Retinal pigment epithelial cell (primary cell): Measurements from ENCODE around the gene HRAS.

ENCODE experiments used
- DNase-seq: peaks from one replicate; pipeline ENCODE4 v3.0.0-alpha.2; 2010; ENCODE audit warnings: low read depth
- H3K4me3 ChIP-seq: 2 replicates; pipeline ENCODE4 v1.5.1; 2011; ENCODE audit warnings: mild to moderate bottlenecking, low read length, control low read depth, moderate library complexity
- TF ChIP-seq, protein P1 (sequence below): conservative IDR thresholded peaks from 2 replicates; pipeline ENCODE4 v1.5.1; 2011; ENCODE audit warnings: low read depth, low read length, control low read depth, inconsistent platforms

Gene HRAS

DNA sequence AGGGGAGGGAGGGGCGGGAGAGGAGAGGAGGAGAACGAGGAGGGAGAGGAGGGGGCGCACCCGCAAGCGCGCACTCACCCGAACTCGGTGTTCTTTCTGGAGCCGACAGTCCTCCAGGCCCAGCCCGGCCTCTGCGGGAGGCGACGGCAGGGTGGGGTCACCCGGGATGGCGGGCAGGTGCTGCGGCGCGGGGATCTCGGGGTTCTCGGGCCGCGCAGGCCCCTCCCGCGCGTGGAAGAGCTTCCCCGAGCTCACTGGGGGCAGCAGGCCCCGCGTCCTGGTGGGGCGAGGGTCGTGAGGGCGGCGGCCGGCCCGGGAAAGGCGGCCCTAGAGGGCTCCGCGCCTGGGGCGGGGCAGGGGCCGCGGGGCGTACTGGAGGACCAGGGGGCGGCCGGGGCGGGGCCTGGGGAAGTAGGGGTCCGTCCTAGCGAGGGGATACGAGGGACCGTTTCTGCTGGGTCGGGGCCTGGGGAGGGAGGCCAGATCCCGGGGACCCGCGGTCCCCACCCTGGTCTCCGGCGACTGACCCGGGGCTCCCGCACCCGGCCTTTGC is 19.9 kb upstream of the HRAS start:
- DNase-seq, result no peak
- peak overlapping the region; percentile 26 for H3K4me3 ChIP-seq
- TF ChIP-seq, protein P1, sequence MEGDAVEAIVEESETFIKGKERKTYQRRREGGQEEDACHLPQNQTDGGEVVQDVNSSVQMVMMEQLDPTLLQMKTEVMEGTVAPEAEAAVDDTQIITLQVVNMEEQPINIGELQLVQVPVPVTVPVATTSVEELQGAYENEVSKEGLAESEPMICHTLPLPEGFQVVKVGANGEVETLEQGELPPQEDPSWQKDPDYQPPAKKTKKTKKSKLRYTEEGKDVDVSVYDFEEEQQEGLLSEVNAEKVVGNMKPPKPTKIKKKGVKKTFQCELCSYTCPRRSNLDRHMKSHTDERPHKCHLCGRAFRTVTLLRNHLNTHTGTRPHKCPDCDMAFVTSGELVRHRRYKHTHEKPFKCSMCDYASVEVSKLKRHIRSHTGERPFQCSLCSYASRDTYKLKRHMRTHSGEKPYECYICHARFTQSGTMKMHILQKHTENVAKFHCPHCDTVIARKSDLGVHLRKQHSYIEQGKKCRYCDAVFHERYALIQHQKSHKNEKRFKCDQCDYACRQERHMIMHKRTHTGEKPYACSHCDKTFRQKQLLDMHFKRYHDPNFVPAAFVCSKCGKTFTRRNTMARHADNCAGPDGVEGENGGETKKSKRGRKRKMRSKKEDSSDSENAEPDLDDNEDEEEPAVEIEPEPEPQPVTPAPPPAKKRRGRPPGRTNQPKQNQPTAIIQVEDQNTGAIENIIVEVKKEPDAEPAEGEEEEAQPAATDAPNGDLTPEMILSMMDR, result no peak

DNA sequence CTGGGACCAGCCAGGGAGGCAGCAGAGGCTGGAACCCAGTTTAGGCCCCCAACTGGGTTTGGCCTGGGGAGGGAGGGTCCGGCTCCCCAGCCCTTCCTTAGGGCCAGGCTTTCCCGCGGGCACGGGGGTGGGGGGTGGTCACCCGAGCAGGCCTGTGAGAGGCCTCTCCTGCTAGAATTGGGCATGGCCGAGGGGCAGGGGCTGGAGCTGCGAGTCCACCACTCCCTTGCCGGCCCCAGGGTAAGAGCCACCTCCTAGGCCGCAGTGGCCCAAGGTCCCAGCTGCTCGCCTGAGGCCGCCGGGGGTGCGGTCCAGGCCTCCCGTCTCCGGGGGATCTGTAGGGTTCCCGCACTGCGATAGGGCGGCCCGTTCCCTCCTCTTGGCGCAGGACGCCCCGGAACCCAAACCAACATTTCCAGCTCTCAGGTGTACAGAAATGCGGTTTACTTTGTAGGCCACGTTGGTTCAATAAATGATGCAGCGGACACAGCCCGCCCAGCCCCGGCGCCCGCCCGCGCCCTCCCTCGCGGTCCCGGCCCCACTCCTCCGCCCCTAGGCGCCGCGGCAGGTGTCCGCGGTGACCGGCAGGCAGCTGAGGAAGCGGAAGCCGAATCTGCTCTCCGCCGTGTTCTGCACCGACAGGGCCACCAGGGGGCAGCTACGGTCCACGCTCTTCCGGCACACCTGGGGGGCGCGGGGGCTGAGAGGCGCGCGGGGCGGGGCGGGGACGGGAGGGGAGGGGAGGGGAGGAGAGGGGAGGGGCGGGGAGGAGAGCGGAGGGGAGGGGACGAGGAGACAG is 19.3 kb upstream of the HRAS start:
- H3K4me3 ChIP-seq, result no peak overlapping the region
- TF ChIP-seq, protein P1, result peak; percentile 56
- no peak for DNase-seq

DNA sequence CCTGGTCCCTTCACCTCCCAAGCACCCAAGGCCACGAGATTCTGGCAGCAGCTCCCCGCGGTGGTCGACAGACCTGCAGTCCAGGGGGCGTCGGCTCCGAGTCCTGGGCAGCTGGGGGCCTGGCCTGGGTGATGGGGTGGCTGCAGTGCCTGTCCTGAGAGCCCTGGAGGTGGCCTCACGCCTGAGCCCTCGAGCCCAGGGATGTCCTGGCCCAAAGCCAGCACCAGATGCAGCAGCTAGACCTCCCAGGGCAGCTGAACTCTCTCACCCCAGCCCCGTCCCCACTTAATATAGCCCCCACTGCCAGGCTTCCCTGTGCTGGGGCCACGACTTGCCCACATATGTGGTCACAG is 18.6 kb upstream of the HRAS start:
- TF ChIP-seq, protein P1, result no peak
- no peak overlapping the region for H3K4me3 ChIP-seq
- DNase-seq, result no peak

DNA sequence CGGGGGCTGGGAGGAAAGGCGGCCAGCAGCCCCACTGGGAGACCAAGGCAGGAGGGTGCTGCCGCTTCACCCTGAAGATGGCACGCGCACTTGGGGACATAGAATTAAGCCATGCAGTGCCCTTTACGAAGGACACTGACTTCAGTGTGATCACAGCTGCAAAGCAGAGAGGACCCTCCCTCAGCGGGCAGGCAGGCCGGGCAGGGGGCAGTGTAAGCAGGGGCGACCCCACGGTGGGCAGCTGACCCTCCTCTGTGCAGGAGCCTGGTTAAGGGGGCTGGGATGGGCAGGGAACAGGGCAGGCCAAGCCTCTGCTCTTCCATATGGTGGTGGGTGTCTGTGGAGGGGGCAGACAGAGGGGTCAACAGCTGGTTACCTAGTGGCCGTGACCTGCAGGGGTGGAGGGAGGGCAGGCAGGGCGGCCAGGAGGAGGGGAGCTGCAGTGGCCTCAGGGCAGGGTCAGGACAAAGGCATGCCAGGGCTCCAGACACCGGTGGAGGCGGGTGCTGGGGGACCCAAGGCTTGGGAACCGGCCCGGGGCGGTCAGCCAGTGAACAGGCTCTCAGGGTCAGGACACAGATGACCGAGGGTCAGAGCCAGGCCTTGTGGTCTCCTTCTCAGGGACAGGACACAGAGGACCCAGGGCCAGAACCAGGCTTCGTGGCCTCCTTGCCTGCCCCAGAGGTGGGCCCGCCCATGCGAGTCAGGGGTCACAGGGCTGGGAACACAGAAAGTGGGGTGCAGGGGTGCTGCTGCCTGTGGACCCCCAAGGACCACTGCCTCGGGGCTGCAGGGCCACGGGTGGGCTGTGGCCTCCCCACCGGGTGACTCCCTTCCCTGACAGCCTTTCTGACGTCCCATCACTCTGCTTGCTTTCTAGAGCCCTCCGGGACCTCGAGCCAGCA is 18.0 kb upstream of the HRAS start:
- TF ChIP-seq, protein P1, result no peak
- no peak for DNase-seq
- H3K4me3 ChIP-seq, result no peak overlapping the region

DNA sequence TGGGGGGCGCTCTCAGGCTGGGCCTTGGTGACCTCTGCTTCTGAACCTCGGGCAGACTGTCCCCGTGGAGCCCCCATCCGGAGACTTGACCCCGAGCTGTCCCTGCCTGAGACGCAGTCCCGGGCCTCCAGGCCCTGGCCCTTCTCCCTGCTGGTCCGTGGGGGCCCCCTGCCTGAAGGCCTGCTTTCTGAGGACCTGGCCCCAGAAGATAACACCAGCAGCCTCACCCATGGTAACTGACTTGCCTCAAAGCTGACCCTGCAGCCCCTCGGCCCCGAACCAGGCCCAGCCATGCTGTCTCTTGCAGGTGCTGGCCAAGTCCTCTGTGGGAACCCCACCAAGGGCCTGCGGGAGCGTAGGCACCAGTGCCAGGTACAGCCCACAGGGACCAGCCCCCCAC is 16.2 kb upstream of the HRAS start:
- DNase-seq, result no peak
- no peak overlapping the region for H3K4me3 ChIP-seq
- TF ChIP-seq, protein P1, result no peak

DNA sequence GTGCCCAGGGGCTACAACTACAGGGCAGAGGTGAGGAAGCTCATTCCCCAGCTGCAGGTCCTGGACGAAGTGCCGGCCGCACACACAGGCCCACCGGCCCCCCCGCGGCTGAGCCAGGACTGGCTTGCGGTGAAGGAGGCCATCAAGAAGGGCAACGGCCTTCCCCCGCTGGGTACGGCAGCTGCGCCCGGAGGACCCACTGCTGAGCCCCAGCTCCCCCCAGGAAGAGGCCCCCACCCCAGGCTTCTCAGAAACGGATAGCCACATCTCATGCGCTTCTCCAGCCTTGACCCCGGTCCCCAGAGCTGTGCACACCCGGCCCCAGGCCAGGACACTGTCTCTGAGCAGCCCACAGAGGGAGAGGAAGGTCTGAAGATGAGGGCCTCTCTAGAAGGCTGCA is 15.8 kb upstream of the HRAS start:
- no peak for DNase-seq
- no peak overlapping the region for H3K4me3 ChIP-seq
- TF ChIP-seq, protein P1, result no peak
